ENCODE measurements around the gene MBD3L2B. TPM values are rescaled to one million over a fixed set of nuclear protein-coding genes. Genes with fewer than 3 reads are reported as not detected.

MBD3L2B gene
- polyA plus RNA-seq, 1 of the 3 experiments (the other 2 are of a cell fraction), result not detected

GRCh38 chr19:7018828-7019227 is 2.4 kb downstream of the MBD3L2B start (continued):
- no peak for TF ChIP-seq RCOR1 (IDR thresholded peaks at IDR 0.05; ENCODE audit: low read length)
- no peak for TF ChIP-seq NRF1 (IDR thresholded peaks at IDR 0.05; ENCODE audit: low read depth, low read length)
- no peak for TF ChIP-seq MXI1 (IDR thresholded peaks at IDR 0.05; ENCODE audit: low read depth, low read length)
- no peak for TF ChIP-seq MEF2A (IDR thresholded peaks at IDR 0.05; ENCODE audit: borderline replicate concordance, low read depth)
- TF ChIP-seq RFX5 (IDR thresholded peaks at IDR 0.05; ENCODE audit: low read length), result no peak

DNA sequence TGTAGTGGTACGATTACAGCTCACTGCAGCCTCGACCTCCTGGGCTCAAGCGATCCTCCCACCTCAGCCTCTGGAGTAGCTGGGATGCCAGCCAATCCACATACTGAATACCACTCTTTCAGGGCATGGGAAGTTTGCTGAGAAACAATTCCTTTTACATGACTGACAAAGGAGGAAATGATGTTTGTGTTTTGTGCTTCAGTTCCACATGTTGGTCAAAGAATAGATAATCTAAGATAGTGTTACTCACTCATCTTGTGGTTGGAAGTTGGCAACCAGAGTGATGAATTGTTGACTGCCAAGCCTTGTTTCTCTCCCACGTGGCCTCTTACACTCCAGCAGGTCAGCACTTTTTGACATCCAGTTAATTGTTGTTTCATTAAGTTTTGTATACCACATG is 7.6 kb downstream of the MBD3L2B start:
- no peak for DNase-seq
- Histone ChIP-seq H3K9me2 (no peaks in the 10 kb centered on the region), H3K36me3 (replicated peaks in 1 of 2; ENCODE audit: control insufficient read depth in 1 of 2, insufficient read depth in 2 of 2, low read length in 1 of 2) (no peaks in the 10 kb centered on the region), H3K9me3 (no peaks in the 10 kb centered on the region), H3K27me3 (ENCODE audit: insufficient read depth) (peaks cover 25% of the 10 kb centered on the region; the same call in 1 of the 2 replicates), H4K20me1 (ENCODE audit: insufficient read depth) (no peaks in the 10 kb centered on the region), H3K4me3 (ENCODE audit: low read depth in 2 of 2, low read length in 1 of 2) (no peak overlapping the region), H3K79me2 (ENCODE audit: insufficient read depth) (no peaks in the 10 kb centered on the region), H3K27ac (ENCODE audit: low read depth in 2 of 2, low read length in 1 of 2) (no peak overlapping the region), H2AFZ (ENCODE audit: low read depth) (no peak overlapping the region), H3K9ac (no peak overlapping the region), H3K4me1 (ENCODE audit: control insufficient read depth in 1 of 2, insufficient read depth in 2 of 2, low read depth in 1 of 2, low read length in 1 of 2) (no peaks in the 10 kb centered on the region), H3K4me2 (no peak overlapping the region), H3F3A (replicated peaks; ENCODE audit: insufficient read depth) (no peaks in the 10 kb centered on the region)
- ChIA-PET POLR2A (no interaction called here), CTCF (no interaction called here)
- TF ChIP-seq PBX3 (IDR thresholded peaks at IDR 0.05), result peak; percentile 64
- TF ChIP-seq, protein P1, sequence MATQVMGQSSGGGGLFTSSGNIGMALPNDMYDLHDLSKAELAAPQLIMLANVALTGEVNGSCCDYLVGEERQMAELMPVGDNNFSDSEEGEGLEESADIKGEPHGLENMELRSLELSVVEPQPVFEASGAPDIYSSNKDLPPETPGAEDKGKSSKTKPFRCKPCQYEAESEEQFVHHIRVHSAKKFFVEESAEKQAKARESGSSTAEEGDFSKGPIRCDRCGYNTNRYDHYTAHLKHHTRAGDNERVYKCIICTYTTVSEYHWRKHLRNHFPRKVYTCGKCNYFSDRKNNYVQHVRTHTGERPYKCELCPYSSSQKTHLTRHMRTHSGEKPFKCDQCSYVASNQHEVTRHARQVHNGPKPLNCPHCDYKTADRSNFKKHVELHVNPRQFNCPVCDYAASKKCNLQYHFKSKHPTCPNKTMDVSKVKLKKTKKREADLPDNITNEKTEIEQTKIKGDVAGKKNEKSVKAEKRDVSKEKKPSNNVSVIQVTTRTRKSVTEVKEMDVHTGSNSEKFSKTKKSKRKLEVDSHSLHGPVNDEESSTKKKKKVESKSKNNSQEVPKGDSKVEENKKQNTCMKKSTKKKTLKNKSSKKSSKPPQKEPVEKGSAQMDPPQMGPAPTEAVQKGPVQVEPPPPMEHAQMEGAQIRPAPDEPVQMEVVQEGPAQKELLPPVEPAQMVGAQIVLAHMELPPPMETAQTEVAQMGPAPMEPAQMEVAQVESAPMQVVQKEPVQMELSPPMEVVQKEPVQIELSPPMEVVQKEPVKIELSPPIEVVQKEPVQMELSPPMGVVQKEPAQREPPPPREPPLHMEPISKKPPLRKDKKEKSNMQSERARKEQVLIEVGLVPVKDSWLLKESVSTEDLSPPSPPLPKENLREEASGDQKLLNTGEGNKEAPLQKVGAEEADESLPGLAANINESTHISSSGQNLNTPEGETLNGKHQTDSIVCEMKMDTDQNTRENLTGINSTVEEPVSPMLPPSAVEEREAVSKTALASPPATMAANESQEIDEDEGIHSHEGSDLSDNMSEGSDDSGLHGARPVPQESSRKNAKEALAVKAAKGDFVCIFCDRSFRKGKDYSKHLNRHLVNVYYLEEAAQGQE (IDR thresholded peaks at IDR 0.05; ENCODE audit: low read depth, low read length), result no peak
- TF ChIP-seq NFIC (IDR thresholded peaks at IDR 0.05; ENCODE audit: borderline replicate concordance), result 0 out of 2 replicates have a peak, but pooled peaks have one; percentile 30
- TF ChIP-seq JUND (IDR thresholded peaks at IDR 0.05), result 0 out of 2 replicates have a peak, but pooled peaks have one; percentile 12
- 6% methylated on average over 4 of the region's 4 CpGs for WGBS (ENCODE audit: low lambda C conversion rate)

DNA sequence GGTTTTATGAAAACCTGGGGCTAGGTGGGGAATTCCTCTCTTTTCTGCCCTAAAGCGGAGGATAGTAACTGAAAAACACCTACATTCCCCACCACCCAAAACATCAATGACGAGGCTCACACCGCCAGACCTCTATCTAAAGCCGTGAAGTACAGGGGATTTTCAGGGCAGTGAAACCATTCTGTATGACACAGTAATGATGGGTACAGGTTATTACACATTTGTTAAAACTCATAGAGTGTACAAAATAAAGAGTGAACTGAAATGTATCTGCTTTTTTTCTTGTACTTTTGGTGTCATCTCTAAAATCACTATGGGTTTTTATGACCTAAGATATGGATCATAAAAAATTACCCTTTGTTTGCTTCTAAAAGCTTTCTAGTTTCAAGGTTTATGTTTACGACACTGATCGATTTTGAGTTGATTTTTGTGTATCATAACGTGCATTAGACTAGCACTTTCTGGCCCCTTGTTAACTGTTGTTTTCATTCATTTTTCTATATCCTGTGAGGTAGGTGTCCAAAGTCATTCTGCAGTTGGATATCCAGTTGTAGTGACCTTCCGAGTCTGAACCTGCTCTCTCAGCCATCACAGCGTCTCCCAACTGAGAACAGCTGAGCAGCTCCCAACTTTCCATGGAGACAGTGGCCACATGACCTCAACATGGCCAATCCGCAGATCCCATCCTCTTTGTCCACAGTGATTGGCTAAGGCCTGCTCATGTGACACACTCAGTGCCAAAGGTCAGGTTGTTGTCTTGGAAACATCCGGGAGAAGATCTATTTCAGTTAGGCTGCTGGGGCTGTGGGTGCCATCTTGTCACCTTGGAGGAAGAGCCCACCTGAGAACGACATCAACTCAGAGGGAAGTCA is 10.3 kb downstream of the MBD3L2B start:
- no peaks in the 10 kb centered on the region for H4K20me1 ChIP-seq (ENCODE audit: insufficient read depth)
- H3K9me3 ChIP-seq, result no peaks in the 10 kb centered on the region
- H3K4me3 ChIP-seq (ENCODE audit: low read depth in 2 of 2, low read length in 1 of 2), result no peak overlapping the region
- CTCF ChIA-PET, result no interaction called here
- no peaks in the 10 kb centered on the region for H3K9me2 ChIP-seq
- POLR2A ChIA-PET, result no interaction called here
- no peaks in the 10 kb centered on the region for H3K4me1 ChIP-seq (ENCODE audit: control insufficient read depth in 1 of 2, insufficient read depth in 2 of 2, low read depth in 1 of 2, low read length in 1 of 2)
- no peak overlapping the region for H2AFZ ChIP-seq (ENCODE audit: low read depth)
- no peak overlapping the region for H3K27ac ChIP-seq (ENCODE audit: low read depth in 2 of 2, low read length in 1 of 2)
- TF ChIP-seq CHD2 (IDR thresholded peaks at IDR 0.05; ENCODE audit: low read length, partially characterized antibody) (no peak), USF1 (IDR thresholded peaks at IDR 0.05; ENCODE audit: borderline replicate concordance, low read depth) (peak; percentile 27; the same call in 1 of the 2 replicates), POLR2AphosphoS5 (IDR thresholded peaks at IDR 0.05; ENCODE audit: low read depth, low read length) (no peak), JUND (IDR thresholded peaks at IDR 0.05) (no peak)
- WGBS (ENCODE audit: low lambda C conversion rate), result 16% methylated on average over 11 of the region's 12 CpGs
- no peak for DNase-seq
- peaks cover 22% of the 10 kb centered on the region; the same call in 1 of the 2 replicates for H3K27me3 ChIP-seq (ENCODE audit: insufficient read depth)
- no peak overlapping the region for H3K9ac ChIP-seq
- H3K79me2 ChIP-seq (ENCODE audit: insufficient read depth), result no peaks in the 10 kb centered on the region
- no peak overlapping the region for H3K4me2 ChIP-seq
- H3F3A ChIP-seq (replicated peaks; ENCODE audit: insufficient read depth), result no peaks in the 10 kb centered on the region
- no peaks in the 10 kb centered on the region for H3K36me3 ChIP-seq (replicated peaks in 1 of 2; ENCODE audit: control insufficient read depth in 1 of 2, insufficient read depth in 2 of 2, low read length in 1 of 2)

All from SK-N-SH (cell line).